ENCODE results near the gene NANOS2.
"Not testable (repeated sequence)": the region's sequence is repeated elsewhere in the genome, so short reads cannot be mapped to it uniquely, and the experiment has no call there.

NANOS2 gene

GRCh38 chr19:45870798-45871197 is 43.8 kb downstream of the NANOS2 start:
- no peaks in the 10 kb centered on the region for H3K27me3 ChIP-seq (ENCODE audit: control insufficient read depth, insufficient read depth, low read length)
- H3K36me3 ChIP-seq (ENCODE audit: control insufficient read depth, insufficient read depth, low read length), result peaks cover 22% of the 10 kb centered on the region
- H3K9me3 ChIP-seq (ENCODE audit: control insufficient read depth, insufficient read depth, low read length), result no peaks in the 10 kb centered on the region
- no peak overlapping the region for H3K27ac ChIP-seq (ENCODE audit: low read depth, low read length)
- H3K9ac ChIP-seq (ENCODE audit: low read depth, low read length), result no peak overlapping the region
- H3K4me1 ChIP-seq (ENCODE audit: control insufficient read depth, insufficient read depth, low read length), result peaks cover 6% of the 10 kb centered on the region; the same call in 1 of the 2 replicates
- no peak overlapping the region for H3K4me3 ChIP-seq (ENCODE audit: low read depth, low read length)

GRCh38 chr19:45867241-45867640 is 47.3 kb downstream of the NANOS2 start:
- H3K9ac ChIP-seq (ENCODE audit: low read depth, low read length); H3K27me3 ChIP-seq (ENCODE audit: control insufficient read depth, insufficient read depth, low read length); H3K9me3 ChIP-seq (ENCODE audit: control insufficient read depth, insufficient read depth, low read length): not testable (repeated sequence)

GRCh38 chr19:45866400-45867176 is 48.0 kb downstream of the NANOS2 start:
- Histone ChIP-seq H3K9me3 (ENCODE audit: control insufficient read depth, insufficient read depth, low read length) (no peaks in the 10 kb centered on the region), H3K27ac (ENCODE audit: low read depth, low read length) (no peak overlapping the region), H3K27me3 (ENCODE audit: control insufficient read depth, insufficient read depth, low read length) (no peaks in the 10 kb centered on the region), H3K4me3 (ENCODE audit: low read depth, low read length) (peak overlapping the region; percentile 22; the same call in 1 of the 2 replicates), H3K4me1 (ENCODE audit: control insufficient read depth, insufficient read depth, low read length) (peaks cover 12% of the 10 kb centered on the region; the same call in 1 of the 2 replicates), H3K9ac (ENCODE audit: low read depth, low read length) (no peak overlapping the region), H3K36me3 (ENCODE audit: control insufficient read depth, insufficient read depth, low read length) (0 out of 2 replicates have a peak, but pooled peaks cover 4% of the 10 kb centered on the region)

More at GRCh38 chr19:45867241-45867640, 47.3 kb downstream of the NANOS2 start:
- peaks cover 12% of the 10 kb centered on the region; the same call in 1 of the 2 replicates for H3K4me1 ChIP-seq (ENCODE audit: control insufficient read depth, insufficient read depth, low read length)
- H3K36me3 ChIP-seq (ENCODE audit: control insufficient read depth, insufficient read depth, low read length); H3K4me3 ChIP-seq (ENCODE audit: low read depth, low read length); H3K27ac ChIP-seq (ENCODE audit: low read depth, low read length): not testable (repeated sequence)

GRCh38 chr19:45865269-45865948 is 49.2 kb downstream of the NANOS2 start:
- Histone ChIP-seq H3K9me3 (ENCODE audit: control insufficient read depth, insufficient read depth, low read length) (no peaks in the 10 kb centered on the region), H3K27me3 (ENCODE audit: control insufficient read depth, insufficient read depth, low read length) (no peaks in the 10 kb centered on the region), H3K27ac (ENCODE audit: low read depth, low read length) (no peak overlapping the region), H3K4me1 (ENCODE audit: control insufficient read depth, insufficient read depth, low read length) (peaks cover 12% of the 10 kb centered on the region; the same call in 1 of the 2 replicates), H3K4me3 (ENCODE audit: low read depth, low read length) (peak overlapping the region; percentile 89), H3K9ac (ENCODE audit: low read depth, low read length) (no peak overlapping the region), H3K36me3 (ENCODE audit: control insufficient read depth, insufficient read depth, low read length) (peaks cover 10% of the 10 kb centered on the region; the same call in 1 of the 2 replicates)

- H3K4me1 ChIP-seq (ENCODE audit: control insufficient read depth, insufficient read depth, low read length), result peaks cover 12% of the 10 kb centered on the region; the same call in 1 of the 2 replicates
- peak overlapping the region; percentile 67 for H3K9ac ChIP-seq (ENCODE audit: low read depth, low read length)
- peak overlapping the region; percentile 35 for H3K27ac ChIP-seq (ENCODE audit: low read depth, low read length)
- peak overlapping the region; percentile 89 for H3K4me3 ChIP-seq (ENCODE audit: low read depth, low read length)
- H3K36me3 ChIP-seq (ENCODE audit: control insufficient read depth, insufficient read depth, low read length), result peaks cover 17% of the 10 kb centered on the region
- H3K9me3 ChIP-seq (ENCODE audit: control insufficient read depth, insufficient read depth, low read length), result no peaks in the 10 kb centered on the region
- H3K27me3 ChIP-seq (ENCODE audit: control insufficient read depth, insufficient read depth, low read length), result no peaks in the 10 kb centered on the region
These were observed 49.9 kb downstream of the NANOS2 start for GRCh38 chr19:45864629-45865082.

GRCh38 chr19:45863840-45864628 is 50.5 kb downstream of the NANOS2 start, which contains the start of gene FOXA3:
Gene FOXA3, plus strand, starts transcription at chr19:45864326. Its CDS starts 131 bp downstream, at chr19:45864457.
- H3K4me1 ChIP-seq (ENCODE audit: control insufficient read depth, insufficient read depth, low read length), result peaks cover 12% of the 10 kb centered on the region; the same call in 1 of the 2 replicates
- H3K9ac ChIP-seq (ENCODE audit: low read depth, low read length), result peak within 1 kb of the TSS; percentile 67
- H3K36me3 ChIP-seq (ENCODE audit: control insufficient read depth, insufficient read depth, low read length), result peaks cover 21% of the 10 kb centered on the region
- peak within 1 kb of the TSS; percentile 89 for H3K4me3 ChIP-seq (ENCODE audit: low read depth, low read length)
- no peaks in the 10 kb centered on the region for H3K9me3 ChIP-seq (ENCODE audit: control insufficient read depth, insufficient read depth, low read length)
- no peaks in the 10 kb centered on the region for H3K27me3 ChIP-seq (ENCODE audit: control insufficient read depth, insufficient read depth, low read length)
- peak within 1 kb of the TSS; percentile 35 for H3K27ac ChIP-seq (ENCODE audit: low read depth, low read length)

- H3K27ac ChIP-seq (ENCODE audit: low read depth, low read length), result peak overlapping the region; percentile 4
- H3K9ac ChIP-seq (ENCODE audit: low read depth, low read length), result no peak overlapping the region
- H3K27me3 ChIP-seq (ENCODE audit: control insufficient read depth, insufficient read depth, low read length), result no peaks in the 10 kb centered on the region
- peaks cover 12% of the 10 kb centered on the region; the same call in 1 of the 2 replicates for H3K4me1 ChIP-seq (ENCODE audit: control insufficient read depth, insufficient read depth, low read length)
- H3K36me3 ChIP-seq (ENCODE audit: control insufficient read depth, insufficient read depth, low read length), result peaks cover 25% of the 10 kb centered on the region
- H3K4me3 ChIP-seq (ENCODE audit: low read depth, low read length), result peak overlapping the region; percentile 89
- no peaks in the 10 kb centered on the region for H3K9me3 ChIP-seq (ENCODE audit: control insufficient read depth, insufficient read depth, low read length)
These were observed 51.2 kb downstream of the NANOS2 start for GRCh38 chr19:45863335-45863839.

All from HUES48 (cell line).